Smooth muscle cell (in vitro differentiated cells): ENCODE data around the gene PPP1R9B. TPM values are rescaled to one million over a fixed set of nuclear protein-coding genes. Genes with fewer than 3 reads are reported as not detected.
A peak's percentile ranks its signal among the peaks of the same experiment; 100 is the strongest.

Source experiments
- DNase-seq: peaks from one replicate; lab custom pipeline; 2025; ENCODE audit not compliant: unreplicated experiment; lab: John Stamatoyannopoulos, UW
- H2AFZ ChIP-seq: fragments of 200-600 bp; sonication (generic); 2 replicates; pipeline ENCODE4 v1.6.0; 2016; ENCODE audit warnings: antibody characterized with exemption, low read depth, mild to moderate bottlenecking
- H3F3A ChIP-seq: fragments of 200-600 bp; sonication (generic); 2 replicates; pipeline ENCODE4 v1.6.0; 2017; ENCODE audit warnings: antibody characterized with exemption, low read depth
- H3K27ac ChIP-seq: fragments of 200-600 bp; sonication (generic); 2 replicates; pipeline ENCODE4 v1.5.1; 2016; ENCODE audit warnings: low read depth, mild to moderate bottlenecking
- H3K27me3 ChIP-seq: fragments of 200-600 bp; sonication (generic); 2 replicates; pipeline ENCODE4 v1.6.1; 2016; ENCODE audit warnings: low read depth, mild to moderate bottlenecking
- H3K36me3 ChIP-seq: fragments of 200-600 bp; sonication (generic); 2 replicates; pipeline ENCODE4 v1.5.1; 2016; ENCODE audit warnings: low read depth
- H3K4me1 ChIP-seq: fragments of 200-600 bp; sonication (generic); 2 replicates; pipeline ENCODE4 v1.5.1; 2016; ENCODE audit warnings: low read depth
- H3K4me2 ChIP-seq: fragments of 200-600 bp; sonication (generic); 2 replicates; pipeline ENCODE4 v1.6.0; 2016; ENCODE audit warnings: mild to moderate bottlenecking
- H3K4me3 ChIP-seq: fragments of 200-600 bp; sonication (generic); 2 replicates; pipeline ENCODE4 v1.5.1; 2016; ENCODE audit warnings: mild to moderate bottlenecking
- H3K79me2 ChIP-seq: fragments of 200-600 bp; sonication (generic); 2 replicates; pipeline ENCODE4 v1.6.0; 2016; ENCODE audit warnings: low read depth, mild to moderate bottlenecking
- H3K9ac ChIP-seq: fragments of 200-600 bp; sonication (generic); 2 replicates; pipeline ENCODE4 v1.6.0; 2016; ENCODE audit warnings: low read depth
- H3K9me3 ChIP-seq: fragments of 200-600 bp; sonication (generic); replicated peaks from 2 replicates; pipeline ENCODE4 v1.5.1; 2016; ENCODE audit warnings: low read depth
- H4K20me1 ChIP-seq: fragments of 200-600 bp; sonication (generic); 2 replicates; pipeline ENCODE4 v1.6.0; 2016; ENCODE audit warnings: low read depth
- WGBS: methylation state at CpG from one replicate; pipeline ENCODE4 v1.1.7; 2016; ENCODE audit warnings: low lambda C conversion rate; 5-methylcytosine and 5-hydroxymethylcytosine counted together
- polyA plus RNA-seq: library from polyadenylated mRNA; unstranded; fragments of >200 nt; fragmentation: Nextera tagmentation; extraction: Ambion mirVana; gene quantifications from 2 replicates; pipeline ENCODE4 v1.2.1, GENCODE V29; 2016
- total RNA-seq: library from RNA; depleted of rRNA; stranded (reverse); fragments of >200 nt; gene quantifications from 2 replicates; pipeline ENCODE4 v1.2.3, GENCODE V29; 2014
- TF ChIP-seq, protein P1 (sequence below): fragments of 200-600 bp; sonication (generic); IDR thresholded peaks from 2 replicates; pipeline ENCODE4 v1.5.1; 2017; ENCODE audit warnings: borderline replicate concordance, mild to moderate bottlenecking, antibody characterized with exemption; ENCODE audit not compliant: insufficient read depth, poor library complexity, severe bottlenecking

Gene PPP1R9B
- total and polyA plus RNA-seq, 2 experiments from 2014 or later: 6.7 to 20.8 TPM

DNA sequence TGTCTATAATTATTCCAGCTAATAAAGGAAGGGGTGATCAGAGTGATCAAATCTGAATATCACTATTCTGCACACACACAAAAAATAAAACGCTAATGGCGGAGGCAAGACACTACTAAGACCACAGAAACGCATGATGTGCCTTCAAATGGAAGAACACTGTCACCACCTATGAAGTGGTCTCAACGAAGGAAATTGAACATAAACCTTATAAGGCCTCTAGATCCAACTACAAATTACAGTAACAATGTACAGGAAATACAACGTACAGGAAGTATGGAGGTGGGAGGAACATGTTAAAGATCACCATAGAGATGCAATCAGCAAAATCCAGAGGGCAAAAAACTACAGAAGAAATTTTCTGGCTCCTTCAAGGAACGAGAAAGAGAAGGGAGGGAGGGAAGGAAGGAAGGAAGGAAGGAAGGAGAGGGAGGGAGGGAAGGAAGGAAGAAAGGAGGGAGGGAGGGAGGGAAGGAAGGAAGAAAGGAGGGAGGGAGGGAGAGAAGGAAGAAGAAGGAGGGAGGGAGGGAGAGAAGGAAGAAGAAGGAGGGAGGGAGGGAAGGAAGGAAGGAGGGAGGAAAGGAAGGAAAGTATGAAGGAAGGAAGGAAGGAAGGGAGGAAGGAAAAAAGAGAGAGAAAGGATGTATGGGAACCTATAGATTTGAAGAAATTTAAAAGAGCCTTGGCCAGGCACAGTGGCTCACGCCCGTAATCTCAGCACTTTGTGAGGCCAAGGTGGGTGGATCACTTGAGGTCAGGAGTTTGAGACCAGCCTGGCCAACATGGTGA, 12.2 kb upstream of the PPP1R9B start:
- Histone ChIP-seq H3K27me3 (no peaks in the 10 kb centered on the region), H3K4me3 (no peak overlapping the region)

DNA sequence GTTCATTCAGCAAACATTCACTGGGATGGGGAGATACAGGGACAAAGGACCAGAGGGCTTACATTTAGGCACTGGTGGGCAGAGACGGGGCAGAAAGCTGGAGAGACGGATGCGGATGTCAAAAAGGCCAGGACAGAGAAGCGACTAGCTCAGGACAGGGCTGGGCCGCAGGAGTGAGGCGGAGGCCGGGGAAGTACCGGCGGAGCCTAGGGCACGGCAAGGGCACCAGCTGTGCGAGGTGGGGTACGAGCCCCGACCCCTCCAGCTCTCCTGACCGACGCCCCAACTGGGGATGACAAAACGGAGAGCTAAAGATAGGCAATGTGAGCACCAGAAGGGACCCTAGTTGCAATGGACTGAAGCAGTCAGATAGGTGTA, 11.4 kb upstream of the PPP1R9B start:
- peaks cover 4% of the 10 kb centered on the region for H3K4me1 ChIP-seq
- DNase-seq: no peak
- H3F3A ChIP-seq: no peaks in the 10 kb centered on the region
- H2AFZ ChIP-seq: no peak overlapping the region
- H3K27me3 ChIP-seq: no peaks in the 10 kb centered on the region
- H3K4me2 ChIP-seq: peak overlapping the region; percentile 92
- H3K9ac ChIP-seq: no peak overlapping the region
- no peaks in the 10 kb centered on the region for H3K79me2 ChIP-seq
- WGBS: 67% methylated on average over 16 of the region's 16 CpGs
- H3K27ac ChIP-seq: no peak overlapping the region
- H4K20me1 ChIP-seq: no peaks in the 10 kb centered on the region
- H3K36me3 ChIP-seq: no peaks in the 10 kb centered on the region
- no peaks in the 10 kb centered on the region for H3K9me3 ChIP-seq
- H3K4me3 ChIP-seq: peak overlapping the region; percentile 60
- TF ChIP-seq, protein P1, sequence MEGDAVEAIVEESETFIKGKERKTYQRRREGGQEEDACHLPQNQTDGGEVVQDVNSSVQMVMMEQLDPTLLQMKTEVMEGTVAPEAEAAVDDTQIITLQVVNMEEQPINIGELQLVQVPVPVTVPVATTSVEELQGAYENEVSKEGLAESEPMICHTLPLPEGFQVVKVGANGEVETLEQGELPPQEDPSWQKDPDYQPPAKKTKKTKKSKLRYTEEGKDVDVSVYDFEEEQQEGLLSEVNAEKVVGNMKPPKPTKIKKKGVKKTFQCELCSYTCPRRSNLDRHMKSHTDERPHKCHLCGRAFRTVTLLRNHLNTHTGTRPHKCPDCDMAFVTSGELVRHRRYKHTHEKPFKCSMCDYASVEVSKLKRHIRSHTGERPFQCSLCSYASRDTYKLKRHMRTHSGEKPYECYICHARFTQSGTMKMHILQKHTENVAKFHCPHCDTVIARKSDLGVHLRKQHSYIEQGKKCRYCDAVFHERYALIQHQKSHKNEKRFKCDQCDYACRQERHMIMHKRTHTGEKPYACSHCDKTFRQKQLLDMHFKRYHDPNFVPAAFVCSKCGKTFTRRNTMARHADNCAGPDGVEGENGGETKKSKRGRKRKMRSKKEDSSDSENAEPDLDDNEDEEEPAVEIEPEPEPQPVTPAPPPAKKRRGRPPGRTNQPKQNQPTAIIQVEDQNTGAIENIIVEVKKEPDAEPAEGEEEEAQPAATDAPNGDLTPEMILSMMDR: no peak

More for the DNA sequence above, 12.2 kb upstream of the PPP1R9B start:
- no peak overlapping the region for H3K9ac ChIP-seq
- H3K9me3 ChIP-seq: no peaks in the 10 kb centered on the region
- no peaks in the 10 kb centered on the region for H3F3A ChIP-seq
- H3K36me3 ChIP-seq: no peaks in the 10 kb centered on the region
- no peaks in the 10 kb centered on the region for H3K79me2 ChIP-seq
- no peak overlapping the region for H3K4me2 ChIP-seq
- WGBS: 89% methylated on average over 8 of the region's 8 CpGs
- no peak overlapping the region for H2AFZ ChIP-seq
- DNase-seq: no peak
- TF ChIP-seq, protein P1: no peak
- peaks cover 4% of the 10 kb centered on the region for H3K4me1 ChIP-seq
- no peaks in the 10 kb centered on the region for H4K20me1 ChIP-seq
- H3K27ac ChIP-seq: no peak overlapping the region

DNA sequence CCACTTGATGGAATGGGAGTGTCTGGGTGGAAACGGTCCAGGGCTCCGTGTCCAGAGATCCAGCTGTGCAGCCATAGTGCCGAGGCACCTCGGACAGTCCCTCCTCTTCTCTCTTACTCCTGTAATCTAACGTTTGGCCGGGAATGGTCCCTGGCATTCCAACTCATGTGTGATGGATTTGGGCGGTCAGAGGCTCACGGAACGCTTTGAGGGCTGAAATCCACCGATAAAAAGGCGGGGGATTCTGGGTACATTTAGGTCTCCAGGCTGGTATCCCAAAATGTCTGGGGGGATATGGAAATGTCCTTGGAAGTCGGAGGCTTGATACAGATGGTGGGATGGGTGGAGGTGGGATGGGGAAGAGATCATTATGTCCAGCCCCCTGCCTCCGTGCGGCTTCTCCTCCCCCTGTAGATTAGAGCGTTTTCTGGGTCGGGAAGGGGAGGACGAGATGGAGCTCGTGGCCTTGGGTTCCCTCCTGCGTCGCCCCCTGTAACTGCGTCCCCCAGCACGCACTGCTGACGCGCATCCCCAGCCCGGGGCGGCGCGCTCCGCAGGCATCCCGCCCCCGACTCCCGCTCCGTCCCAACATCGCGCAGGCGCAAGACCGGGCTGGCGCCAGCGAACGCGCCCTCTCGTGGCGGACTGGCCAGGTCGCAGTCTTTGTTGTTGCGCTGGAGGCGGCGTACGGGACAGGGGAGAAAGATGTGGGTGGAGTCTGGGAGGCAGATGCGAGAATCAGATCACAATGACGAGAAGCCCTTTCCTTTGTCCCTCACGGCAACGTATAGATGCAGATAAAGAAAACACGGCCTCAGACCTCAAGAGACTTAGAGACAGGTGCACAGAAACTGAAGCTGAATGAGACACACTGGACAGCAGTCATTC, 10.8 kb upstream of the PPP1R9B start:
- no peaks in the 10 kb centered on the region for H3F3A ChIP-seq
- no peaks in the 10 kb centered on the region for H3K36me3 ChIP-seq
- H3K79me2 ChIP-seq: no peaks in the 10 kb centered on the region
- H3K27me3 ChIP-seq: no peaks in the 10 kb centered on the region
- H3K4me1 ChIP-seq: peaks cover 4% of the 10 kb centered on the region
- H3K9me3 ChIP-seq: no peaks in the 10 kb centered on the region
- DNase-seq: peak; percentile 80
- H2AFZ ChIP-seq: peak overlapping the region; percentile 79
- H3K4me2 ChIP-seq: peak overlapping the region; percentile 92
- WGBS: 2% methylated on average over 52 of the region's 53 CpGs
- no peaks in the 10 kb centered on the region for H4K20me1 ChIP-seq
- no peak overlapping the region for H3K9ac ChIP-seq
- TF ChIP-seq, protein P1: peak; percentile 90
- H3K27ac ChIP-seq: no peak overlapping the region
- peak overlapping the region; percentile 60 for H3K4me3 ChIP-seq
